ENCODE data around the gene USP3.
"Not testable (repeated sequence)": the region's sequence is repeated elsewhere in the genome, so short reads cannot be mapped to it uniquely, and the experiment has no call there.

GRCh38 chr15:63617627-63618026, 113.2 kb downstream of the USP3 start:
- not testable (repeated sequence) for TF ChIP-seq CTCF (IDR thresholded peaks at IDR 0.05; ENCODE audit: insufficient read depth, low read length, poor library complexity, severe bottlenecking); EZH2phosphoT487 (conservative IDR thresholded peaks at IDR 0.05; ENCODE audit: low read length)
